NT2/D1 (cell line): Measurements from ENCODE around the gene MARCHF9.

Experiments used
- DNase-seq: peaks from one replicate; pipeline ENCODE4 v3.0.0-alpha.2; 2011; ENCODE audit warnings: low read depth, low spot score
- H3K27me3 ChIP-seq: 2 replicates; pipeline ENCODE4 v1.6.0; 2011; ENCODE audit warnings: mild to moderate bottlenecking; ENCODE audit not compliant: insufficient read length, insufficient read depth
- H3K36me3 ChIP-seq: 2 replicates; pipeline ENCODE4 v1.6.1; 2011; ENCODE audit warnings: mild to moderate bottlenecking, low read length, mixed read lengths; ENCODE audit not compliant: insufficient read depth, insufficient read length
- H3K4me1 ChIP-seq: 2 replicates; pipeline ENCODE4 v1.5.1; 2011; ENCODE audit not compliant: insufficient read depth, insufficient read length
- H3K4me3 ChIP-seq: 2 replicates; pipeline ENCODE4 v1.5.1; 2011; ENCODE audit warnings: low read depth; ENCODE audit not compliant: insufficient read length
- H3K9ac ChIP-seq: 2 replicates; pipeline ENCODE4 v1.6.0; 2011; ENCODE audit warnings: low read depth; ENCODE audit not compliant: insufficient read length
- H3K9me3 ChIP-seq: 2 replicates; pipeline ENCODE4 v1.5.1; 2011; ENCODE audit warnings: mild to moderate bottlenecking, low read length; ENCODE audit not compliant: insufficient read depth
- SUZ12 ChIP-seq: IDR thresholded peaks from 2 replicates; pipeline ENCODE4 v1.6.1; 2011; ENCODE audit not compliant: insufficient read length, insufficient read depth; ENCODE audit errors: extremely low read depth
- YY1 ChIP-seq: IDR thresholded peaks from 2 replicates; pipeline ENCODE4 v1.6.1; 2011; ENCODE audit not compliant: insufficient read length, insufficient read depth
- ZNF274 ChIP-seq: IDR thresholded peaks from 2 replicates; pipeline ENCODE4 v1.6.1; 2011; ENCODE audit warnings: mild to moderate bottlenecking, low read depth, low read length

The MARCHF9 gene

DNA sequence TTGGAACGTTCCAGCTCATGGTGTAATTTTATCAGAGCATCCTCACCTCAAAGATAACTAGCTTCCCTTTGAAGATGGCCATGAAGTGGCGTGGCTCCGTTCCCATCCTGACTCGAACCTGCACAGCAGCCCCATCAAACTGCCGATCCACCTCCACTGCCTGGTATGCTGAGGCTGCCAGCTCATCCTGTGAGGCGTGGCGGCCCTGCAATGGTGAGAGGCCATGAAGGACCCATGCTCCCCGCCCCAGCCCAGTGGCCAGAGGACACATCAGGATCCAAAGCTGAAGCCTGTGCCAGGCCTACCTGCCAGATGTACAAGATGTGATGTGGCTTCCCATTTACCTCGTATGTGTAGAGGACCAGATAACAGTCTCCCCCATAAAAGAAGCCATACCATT is 52.4 kb downstream of the MARCHF9 start:
- DNase-seq: no peak
- Histone ChIP-seq H3K36me3 (peaks cover 17% of the 10 kb centered on the region), H3K4me3 (no peak overlapping the region), H3K9ac (no peak overlapping the region), H3K9me3 (no peaks in the 10 kb centered on the region), H3K27me3 (no peaks in the 10 kb centered on the region), H3K4me1 (peaks cover 2% of the 10 kb centered on the region)
- TF ChIP-seq ZNF274 (no peak), YY1 (no peak), SUZ12 (no peak)

GRCh38 chr12:57808351-57808750 is 53.4 kb downstream of the MARCHF9 start:
- no peak for TF ChIP-seq ZNF274
- H3K36me3 ChIP-seq: peaks cover 9% of the 10 kb centered on the region
- no peaks in the 10 kb centered on the region for H3K27me3 ChIP-seq
- no peak overlapping the region for H3K4me3 ChIP-seq
- no peak overlapping the region for H3K9ac ChIP-seq
- H3K9me3 ChIP-seq: no peaks in the 10 kb centered on the region
- H3K4me1 ChIP-seq: peaks cover 2% of the 10 kb centered on the region
- no peak for DNase-seq

DNA sequence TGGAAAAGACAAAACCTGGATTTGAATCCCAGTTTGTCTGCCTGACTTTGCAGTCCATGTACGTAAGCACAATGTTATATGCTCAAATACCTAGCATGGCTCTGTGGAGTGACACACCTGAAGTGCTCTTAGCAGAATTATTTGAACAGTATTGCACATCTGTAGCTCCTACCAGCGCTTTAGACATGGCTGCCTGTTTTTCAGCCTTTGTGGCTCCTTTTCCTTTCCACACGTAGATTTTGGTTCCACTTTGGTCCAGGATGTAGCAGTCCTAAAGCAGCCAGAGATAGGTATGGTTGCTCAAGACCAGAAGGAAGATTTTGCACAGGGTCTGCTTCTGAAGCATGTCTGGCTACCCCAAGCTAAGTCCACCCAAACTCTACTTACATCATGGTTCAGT is 54.5 kb downstream of the MARCHF9 start:
- H3K4me3 ChIP-seq: no peak overlapping the region
- H3K36me3 ChIP-seq: peaks cover 9% of the 10 kb centered on the region

More for the DNA sequence above, 54.5 kb downstream of the MARCHF9 start:
- H3K4me1 ChIP-seq: no peaks in the 10 kb centered on the region
- H3K9me3 ChIP-seq: no peaks in the 10 kb centered on the region
- H3K27me3 ChIP-seq: no peaks in the 10 kb centered on the region
- no peak overlapping the region for H3K9ac ChIP-seq
- TF ChIP-seq YY1 (no peak), ZNF274 (no peak), SUZ12 (no peak)
- no peak for DNase-seq
